ENCODE data around the gene CAMP. TPM values are rescaled to one million over a fixed set of nuclear protein-coding genes. Genes with fewer than 3 reads are reported as not detected.

CAMP gene
- total and polyA plus RNA-seq, 7 donors = 1.1 to 1.2 TPM; not detected in 5

GRCh38 chr3:48215876-48216275, 7.4 kb upstream of the CAMP start:
- intact Hi-C loops (cut with DNase I) = no loop called here
- peak overlapping the region; percentile 56 to 67 (median 61) for H3K27ac ChIP-seq
- WGBS, 2 donors = 76 to 78% methylated on average over 5 of the region's 5 CpGs

GRCh38 chr3:48217449-48217848, 5.8 kb upstream of the CAMP start:
- WGBS, 2 donors = 89 to 93% methylated on average over 4 of the region's 4 CpGs
- TF ChIP-seq CTCF (IDR thresholded peaks at IDR 0.05) = no peak
- TF ChIP-seq POLR2A (IDR thresholded peaks at IDR 0.05) = no peak
- no peak for TF ChIP-seq EP300 (IDR thresholded peaks at IDR 0.05)
- TF ChIP-seq POLR2AphosphoS5 (IDR thresholded peaks at IDR 0.05) = no peak
- H3K27ac ChIP-seq = no peak overlapping the region
- no peak overlapping the region for H3K4me3 ChIP-seq
- H3K9me3 ChIP-seq = no peaks in the 10 kb centered on the region
- DNase-seq = no peak
- H3K27me3 ChIP-seq = no peaks in the 10 kb centered on the region
- H3K4me1 ChIP-seq = peaks cover 0 to 17% (median 16%) of the 10 kb centered on the region in 4 donors
- H3K36me3 ChIP-seq = no peaks in the 10 kb centered on the region
- intact Hi-C loops (cut with DNase I) = no loop called here

More at GRCh38 chr3:48215876-48216275, 7.4 kb upstream of the CAMP start:
- H3K4me3 ChIP-seq = no peak overlapping the region
- DNase-seq = peak; percentile 84
- H3K4me1 ChIP-seq = peaks cover 0 to 17% (median 16%) of the 10 kb centered on the region in 4 donors
- TF ChIP-seq POLR2A (IDR thresholded peaks at IDR 0.05) (no peak), CTCF (IDR thresholded peaks at IDR 0.05) (no peak), POLR2AphosphoS5 (IDR thresholded peaks at IDR 0.05) (peak in 1 of 4 donors; percentile 41), EP300 (IDR thresholded peaks at IDR 0.05) (no peak)
- no peaks in the 10 kb centered on the region for H3K36me3 ChIP-seq
- H3K9me3 ChIP-seq = no peaks in the 10 kb centered on the region
- H3K27me3 ChIP-seq = no peaks in the 10 kb centered on the region

GRCh38 chr3:48218537-48218936, 4.8 kb upstream of the CAMP start:
- intact Hi-C loops (cut with DNase I) = no loop called here
- peaks cover 0 to 17% (median 16%) of the 10 kb centered on the region in 4 donors for H3K4me1 ChIP-seq
- H3K36me3 ChIP-seq = no peaks in the 10 kb centered on the region
- TF ChIP-seq POLR2A (IDR thresholded peaks at IDR 0.05) (no peak), CTCF (IDR thresholded peaks at IDR 0.05) (no peak), EP300 (IDR thresholded peaks at IDR 0.05) (no peak), POLR2AphosphoS5 (IDR thresholded peaks at IDR 0.05) (no peak)
- no peaks in the 10 kb centered on the region for H3K27me3 ChIP-seq
- H3K4me3 ChIP-seq = no peak overlapping the region
- H3K9me3 ChIP-seq = no peaks in the 10 kb centered on the region
- no peak for DNase-seq
- no peak overlapping the region for H3K27ac ChIP-seq
- 95% methylated on average over 5 of the region's 5 CpGs for WGBS, 2 donors

GRCh38 chr3:48219543-48219942, 3.8 kb upstream of the CAMP start:
- intact Hi-C loops (cut with DNase I) = no loop called here
- no peaks in the 10 kb centered on the region for H3K9me3 ChIP-seq
- no peak for DNase-seq
- no peaks in the 10 kb centered on the region for H3K36me3 ChIP-seq
- TF ChIP-seq POLR2AphosphoS5 (IDR thresholded peaks at IDR 0.05) (no peak), EP300 (IDR thresholded peaks at IDR 0.05) (no peak), CTCF (IDR thresholded peaks at IDR 0.05) (no peak), POLR2A (IDR thresholded peaks at IDR 0.05) (no peak)
- WGBS, 2 donors = 85% methylated on average over 3 of the region's 3 CpGs
- peaks cover 0 to 17% (median 16%) of the 10 kb centered on the region in 4 donors for H3K4me1 ChIP-seq
- no peaks in the 10 kb centered on the region for H3K27me3 ChIP-seq
- H3K27ac ChIP-seq = no peak overlapping the region
- no peak overlapping the region for H3K4me3 ChIP-seq

GRCh38 chr3:48220746-48221145, 2.5 kb upstream of the CAMP start:
- no peak overlapping the region for H3K27ac ChIP-seq
- H3K36me3 ChIP-seq = no peaks in the 10 kb centered on the region
- TF ChIP-seq CTCF (IDR thresholded peaks at IDR 0.05) (no peak), POLR2A (IDR thresholded peaks at IDR 0.05) (no peak)
- no peak overlapping the region for H3K4me3 ChIP-seq
- H3K9me3 ChIP-seq = no peaks in the 10 kb centered on the region
- peaks cover 0 to 9% (median 8%) of the 10 kb centered on the region in 4 donors for H3K4me1 ChIP-seq
- intact Hi-C loops (cut with DNase I) = no loop called here
- 83 to 91% methylated on average over 9 of the region's 9 CpGs for WGBS, 2 donors
- DNase-seq = no peak
- H3K27me3 ChIP-seq = no peaks in the 10 kb centered on the region

Data from sigmoid colon (tissue), 7 donors.